RWPE2 (cell line): ENCODE results near the gene SPRR2B.

Source experiments
- ATAC-seq: fragments of 200-7000 bp; cut with Tn5 transposase; 3 replicates; pipeline ENCODE4 v1.9.1; 2021; ENCODE audit warnings: low read depth
- DNase-seq: peaks from one replicate; pipeline ENCODE4 v3.0.0-alpha.2; 2020; ENCODE audit warnings: low spot score
- H3K27ac ChIP-seq: fragments of 450-650 bp; 2 replicates; pipeline ENCODE4 v1.5.1; 2017; ENCODE audit warnings: mild to moderate bottlenecking; ENCODE audit not compliant: poor library complexity, severe bottlenecking
- H3K27me3 ChIP-seq: fragments of 250-450 bp; sonication (Bioruptor Pico); 2 replicates; pipeline ENCODE4 v1.5.1; 2021; ENCODE audit warnings: mild to moderate bottlenecking, moderate library complexity; ENCODE audit not compliant: insufficient read depth, poor library complexity, severe bottlenecking
- H3K36me3 ChIP-seq: fragments of 250-450 bp; sonication (Bioruptor Pico); 2 replicates; pipeline ENCODE4 v1.5.1; 2020; ENCODE audit warnings: low read depth, mild to moderate bottlenecking, moderate library complexity
- H3K4me1 ChIP-seq: fragments of 250-450 bp; sonication (Bioruptor Pico); 2 replicates; pipeline ENCODE4 v1.5.1; 2021; ENCODE audit warnings: mild to moderate bottlenecking, moderate library complexity; ENCODE audit not compliant: insufficient read depth, poor library complexity, severe bottlenecking
- H3K4me3 ChIP-seq: fragments of 250-450 bp; sonication (Bioruptor Pico); 2 replicates; pipeline ENCODE4 v1.5.1; 2021; ENCODE audit warnings: mild to moderate bottlenecking, moderate library complexity; ENCODE audit not compliant: severe bottlenecking
- H3K9me3 ChIP-seq: fragments of 250-450 bp; sonication (Bioruptor Pico); 2 replicates; pipeline ENCODE4 v1.5.1; 2021; ENCODE audit warnings: mild to moderate bottlenecking, moderate library complexity; ENCODE audit not compliant: severe bottlenecking
- TF ChIP-seq, protein P1 (sequence below): fragments of 450-650 bp; IDR thresholded peaks from one replicate; pipeline ENCODE4 v1.5.1; 2017; ENCODE audit warnings: mild to moderate bottlenecking, moderate library complexity; ENCODE audit not compliant: poor library complexity, severe bottlenecking

The SPRR2B gene

DNA sequence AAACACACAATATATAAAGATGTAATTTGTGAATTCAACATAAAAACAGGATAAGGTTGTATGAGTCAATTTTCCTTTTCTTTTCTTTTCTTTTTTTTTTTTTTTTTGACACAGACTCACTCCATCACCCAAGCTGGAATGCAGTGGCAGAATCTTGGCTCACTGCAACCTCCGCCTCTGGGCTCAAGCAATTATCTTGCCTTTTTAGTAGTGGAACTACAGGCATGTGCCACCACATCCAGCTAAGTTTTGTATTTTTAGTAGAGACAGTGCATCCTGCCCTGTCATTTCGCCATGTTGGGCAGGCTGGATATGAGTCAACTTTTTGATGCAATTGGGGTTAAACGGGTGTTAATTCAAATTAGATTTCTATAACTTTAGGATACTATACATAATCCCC is 10.3 kb upstream of the SPRR2B start:
- ATAC-seq (no peak), DNase-seq (no peak)
- H3K27me3 ChIP-seq: no peaks in the 10 kb centered on the region
- no peaks in the 10 kb centered on the region for H3K36me3 ChIP-seq
- no peak overlapping the region for H3K4me3 ChIP-seq
- peaks cover 2% of the 10 kb centered on the region for H3K9me3 ChIP-seq
- H3K27ac ChIP-seq: no peak overlapping the region
- TF ChIP-seq, protein P1, sequence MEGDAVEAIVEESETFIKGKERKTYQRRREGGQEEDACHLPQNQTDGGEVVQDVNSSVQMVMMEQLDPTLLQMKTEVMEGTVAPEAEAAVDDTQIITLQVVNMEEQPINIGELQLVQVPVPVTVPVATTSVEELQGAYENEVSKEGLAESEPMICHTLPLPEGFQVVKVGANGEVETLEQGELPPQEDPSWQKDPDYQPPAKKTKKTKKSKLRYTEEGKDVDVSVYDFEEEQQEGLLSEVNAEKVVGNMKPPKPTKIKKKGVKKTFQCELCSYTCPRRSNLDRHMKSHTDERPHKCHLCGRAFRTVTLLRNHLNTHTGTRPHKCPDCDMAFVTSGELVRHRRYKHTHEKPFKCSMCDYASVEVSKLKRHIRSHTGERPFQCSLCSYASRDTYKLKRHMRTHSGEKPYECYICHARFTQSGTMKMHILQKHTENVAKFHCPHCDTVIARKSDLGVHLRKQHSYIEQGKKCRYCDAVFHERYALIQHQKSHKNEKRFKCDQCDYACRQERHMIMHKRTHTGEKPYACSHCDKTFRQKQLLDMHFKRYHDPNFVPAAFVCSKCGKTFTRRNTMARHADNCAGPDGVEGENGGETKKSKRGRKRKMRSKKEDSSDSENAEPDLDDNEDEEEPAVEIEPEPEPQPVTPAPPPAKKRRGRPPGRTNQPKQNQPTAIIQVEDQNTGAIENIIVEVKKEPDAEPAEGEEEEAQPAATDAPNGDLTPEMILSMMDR: no peak
- H3K4me1 ChIP-seq: no peaks in the 10 kb centered on the region

DNA sequence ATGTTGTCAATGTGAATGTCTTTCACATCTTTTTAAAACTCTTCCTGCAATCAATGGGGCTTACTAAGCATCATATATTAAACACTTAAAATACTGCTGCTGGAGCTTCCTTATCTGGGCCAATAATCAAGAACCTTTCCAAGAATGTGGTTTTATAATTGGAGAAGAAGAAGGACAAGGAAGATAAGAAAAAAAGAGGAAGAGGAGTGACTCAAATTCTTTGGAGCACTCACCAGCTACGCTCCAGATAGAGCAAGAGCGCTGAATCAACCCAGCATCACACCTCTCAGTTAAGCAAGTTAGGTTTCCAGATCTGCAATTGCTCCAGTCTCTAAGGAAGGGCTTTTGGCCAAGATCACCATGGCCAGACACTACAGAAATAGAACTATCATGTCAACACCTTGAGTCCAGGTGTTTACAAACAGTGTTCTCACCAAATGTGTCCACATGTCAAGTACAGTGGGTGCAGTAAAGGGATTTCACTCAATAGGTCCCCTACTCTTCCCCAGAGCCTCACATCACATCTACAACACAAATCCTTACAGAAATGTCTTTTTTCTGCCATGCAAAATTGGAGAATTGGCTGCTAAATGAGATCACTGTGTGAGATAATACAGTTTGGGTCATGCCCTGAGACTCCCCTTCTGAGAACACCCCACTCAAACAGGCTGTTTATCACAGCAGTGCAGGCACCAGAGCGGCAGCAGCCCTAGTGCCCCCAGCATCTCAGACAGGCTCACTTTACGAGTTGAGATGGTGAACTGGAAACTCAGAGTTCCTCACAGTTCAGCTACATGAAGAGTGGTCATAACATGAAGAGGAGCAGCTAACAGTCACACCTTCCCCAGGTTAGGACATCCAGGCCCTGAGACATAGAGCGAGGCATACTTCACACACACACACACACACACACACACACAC is 1.7 kb upstream of the SPRR2B start:
- no peaks in the 10 kb centered on the region for H3K27me3 ChIP-seq
- TF ChIP-seq, protein P1: no peak
- no peaks in the 10 kb centered on the region for H3K36me3 ChIP-seq
- ATAC-seq (no peak), DNase-seq (no peak)
- H3K9me3 ChIP-seq: no peaks in the 10 kb centered on the region
- H3K4me3 ChIP-seq: no peak overlapping the region
- H3K4me1 ChIP-seq: no peaks in the 10 kb centered on the region
- H3K27ac ChIP-seq: no peak overlapping the region

DNA sequence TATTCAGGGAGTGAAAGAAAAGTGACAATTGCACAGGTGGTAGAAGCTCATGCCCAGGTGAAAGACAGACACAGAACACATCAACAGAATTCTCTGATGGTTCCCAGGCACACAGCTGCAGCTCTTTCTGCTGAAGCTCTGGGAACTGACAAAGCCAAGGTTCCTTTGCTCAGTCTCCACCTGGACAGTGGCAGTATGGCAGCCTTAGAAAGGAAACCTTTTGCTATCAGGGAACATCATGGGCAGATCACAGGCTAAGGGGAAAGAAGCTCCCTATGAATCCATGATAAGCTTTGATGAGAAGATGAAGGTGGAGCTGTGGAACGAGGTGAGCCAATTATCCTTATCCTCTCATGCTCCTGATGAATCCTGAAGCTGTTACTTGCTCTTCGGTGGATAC is 1.2 kb downstream of the SPRR2B start:
- DNase-seq (no peak), ATAC-seq (no peak)
- H3K9me3 ChIP-seq: no peaks in the 10 kb centered on the region
- no peaks in the 10 kb centered on the region for H3K27me3 ChIP-seq
- H3K4me1 ChIP-seq: no peaks in the 10 kb centered on the region
- H3K27ac ChIP-seq: no peak overlapping the region
- no peaks in the 10 kb centered on the region for H3K36me3 ChIP-seq
- TF ChIP-seq, protein P1: no peak
- no peak overlapping the region for H3K4me3 ChIP-seq

DNA sequence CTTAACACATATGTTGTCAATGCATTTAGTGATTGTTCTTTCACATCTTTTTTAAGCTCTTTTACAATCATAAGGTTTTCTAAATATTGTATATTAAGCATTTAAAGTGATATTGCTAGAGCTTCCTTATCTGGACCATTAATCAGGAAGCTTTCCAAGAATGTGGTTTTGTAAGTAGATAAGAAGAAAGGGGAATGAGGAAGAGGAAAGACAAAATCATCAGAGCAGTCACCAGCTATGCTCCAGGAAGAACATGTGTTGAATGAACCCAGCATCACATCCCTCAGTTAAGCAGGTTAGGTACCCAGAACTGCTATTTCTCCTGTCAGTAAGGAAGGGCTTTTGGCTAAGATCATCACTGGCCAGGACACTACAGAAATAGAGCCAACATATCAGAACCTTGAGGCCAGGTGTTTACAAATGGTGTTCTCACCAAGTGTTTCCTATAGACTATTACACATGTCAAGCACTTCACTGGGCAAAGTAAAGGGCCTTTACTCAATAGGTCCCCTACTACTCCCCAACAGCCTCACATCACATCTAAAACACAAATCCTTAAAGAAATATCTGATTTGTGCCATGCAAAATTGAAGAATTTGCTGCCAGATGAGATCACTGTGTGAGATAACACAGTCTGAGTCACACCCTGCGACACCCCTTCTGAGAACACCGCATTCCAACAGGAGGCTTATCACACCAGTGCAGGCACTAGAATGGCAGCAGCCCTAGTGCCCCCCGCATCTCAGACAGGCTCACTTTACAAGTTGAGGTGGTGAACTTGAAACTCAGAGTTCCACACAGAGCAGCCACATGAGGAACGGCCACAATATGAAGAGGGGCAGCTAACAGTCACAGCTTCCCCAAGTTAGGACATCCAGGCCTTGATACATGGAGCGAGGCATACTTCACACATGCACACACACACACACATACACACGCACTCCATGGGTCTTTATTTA is 12.3 kb downstream of the SPRR2B start:
- Histone ChIP-seq H3K36me3 (no peaks in the 10 kb centered on the region), H3K4me1 (peaks cover 5% of the 10 kb centered on the region), H3K27me3 (no peaks in the 10 kb centered on the region), H3K4me3 (no peak overlapping the region), H3K9me3 (no peaks in the 10 kb centered on the region), H3K27ac (no peak overlapping the region)
- TF ChIP-seq, protein P1: no peak
- ATAC-seq: no peak
- DNase-seq: no peak
